GM12801 (cell line): ENCODE measurements around the gene LIMK1.

ENCODE experiments used
- CTCF ChIP-seq: IDR thresholded peaks from one replicate; pipeline ENCODE4 v1.5.1; 2011; ENCODE audit warnings: control low read depth; ENCODE audit not compliant: insufficient read length; ENCODE audit errors: extremely low read depth

Gene LIMK1

DNA sequence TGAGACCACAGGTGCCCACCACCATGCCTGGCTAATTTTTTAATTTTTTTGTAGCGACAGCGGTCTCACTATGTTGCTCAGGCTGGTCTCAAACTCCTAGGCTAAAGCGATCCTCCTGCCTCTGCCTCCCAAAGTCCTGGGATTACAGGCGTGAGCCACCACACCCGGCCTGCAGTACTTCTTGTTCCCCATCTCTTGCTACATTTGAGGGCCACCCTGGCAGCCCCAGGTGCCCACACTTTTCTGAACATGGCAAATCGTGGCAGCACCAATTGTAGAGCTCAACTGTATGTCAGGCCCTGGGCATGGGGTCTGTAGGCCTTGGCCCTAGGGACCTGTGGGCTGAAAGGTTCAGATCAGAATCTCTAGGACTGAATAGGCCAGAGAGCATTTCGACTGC, 25.1 kb upstream of the LIMK1 start:
- no peak for TF ChIP-seq CTCF

DNA sequence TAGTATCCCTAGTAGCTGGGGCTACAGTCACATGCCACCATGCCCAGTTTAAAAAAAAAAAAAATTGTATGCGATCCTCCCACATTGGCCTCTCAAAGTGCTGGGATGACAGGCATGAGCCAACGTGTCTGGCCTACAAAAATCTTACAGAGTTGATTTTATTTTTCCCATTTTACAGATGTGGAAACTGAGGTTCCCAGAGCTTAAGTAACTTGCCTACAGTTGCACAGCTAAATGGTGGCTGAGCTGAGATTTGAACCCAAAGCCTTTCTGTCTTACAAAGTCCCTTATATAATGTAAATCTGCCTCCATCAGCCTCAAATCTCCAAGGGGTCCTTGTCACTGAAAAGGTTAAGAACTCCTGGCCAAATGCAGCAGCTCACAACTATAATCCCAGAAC, 24.6 kb upstream of the LIMK1 start:
- TF ChIP-seq CTCF: no peak

GRCh38 chr7:74059681-74060588, 23.7 kb upstream of the LIMK1 start:
- no peak for TF ChIP-seq CTCF

DNA sequence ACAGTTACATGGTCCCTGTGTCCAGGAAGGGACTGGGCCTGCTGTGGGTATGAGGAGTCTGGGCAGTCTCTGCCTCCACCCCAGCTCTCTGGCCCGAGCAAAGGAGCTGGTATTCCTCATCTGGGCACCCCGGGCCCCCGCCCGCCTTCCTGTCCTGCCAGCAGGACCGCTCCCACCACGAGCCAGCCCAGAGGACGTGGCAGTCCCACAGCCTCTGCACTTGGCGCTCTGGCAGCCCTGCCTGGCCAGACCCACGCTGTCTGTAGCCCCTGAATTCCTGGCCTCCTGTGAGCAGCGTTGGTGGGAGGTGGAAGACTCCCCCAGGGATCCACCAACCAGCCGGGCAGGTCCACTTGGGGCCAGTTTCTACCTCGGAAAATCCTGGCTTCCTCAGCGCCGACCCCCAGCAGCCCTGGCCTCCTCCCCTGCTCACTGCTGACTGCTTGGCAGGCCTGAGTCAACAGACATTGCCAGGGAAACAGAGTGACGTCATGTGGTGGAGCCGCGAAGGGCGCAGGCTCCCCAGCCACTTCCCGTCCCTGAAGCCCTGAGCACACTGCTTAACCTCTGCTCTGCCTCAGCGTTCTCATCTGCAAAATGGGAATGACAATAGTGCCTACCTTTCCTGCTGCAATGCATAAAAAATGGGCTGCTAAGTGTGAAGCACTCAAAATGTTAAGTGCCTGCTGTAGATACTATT, 21.6 kb upstream of the LIMK1 start:
- no peak for TF ChIP-seq CTCF

GRCh38 chr7:74063223-74063641, 20.4 kb upstream of the LIMK1 start:
- no peak for TF ChIP-seq CTCF

- no peak for TF ChIP-seq CTCF
These were observed 20.0 kb upstream of the LIMK1 start for GRCh38 chr7:74063646-74064045.

DNA sequence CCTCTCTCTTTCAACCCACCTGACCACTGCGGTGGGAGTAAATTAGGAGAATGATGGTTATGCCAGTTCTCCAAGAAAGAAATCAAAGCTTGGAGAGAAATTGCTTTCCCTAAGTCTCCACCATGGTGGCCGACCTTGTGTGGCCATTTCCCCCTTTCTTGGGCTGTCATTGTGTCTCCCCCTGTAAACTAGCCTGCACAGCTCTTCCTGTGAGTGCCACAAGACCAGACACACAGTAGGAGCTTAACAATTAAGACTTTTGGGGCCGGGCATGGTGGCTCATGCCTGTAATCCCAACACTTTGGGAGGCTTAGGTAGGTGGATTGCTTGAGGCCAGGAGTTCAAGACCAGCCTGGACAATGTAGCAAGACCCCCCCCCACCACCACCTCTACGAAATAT, 18.9 kb upstream of the LIMK1 start:
- no peak for TF ChIP-seq CTCF
